ENCODE results near the gene BHLHA15.

DNA sequence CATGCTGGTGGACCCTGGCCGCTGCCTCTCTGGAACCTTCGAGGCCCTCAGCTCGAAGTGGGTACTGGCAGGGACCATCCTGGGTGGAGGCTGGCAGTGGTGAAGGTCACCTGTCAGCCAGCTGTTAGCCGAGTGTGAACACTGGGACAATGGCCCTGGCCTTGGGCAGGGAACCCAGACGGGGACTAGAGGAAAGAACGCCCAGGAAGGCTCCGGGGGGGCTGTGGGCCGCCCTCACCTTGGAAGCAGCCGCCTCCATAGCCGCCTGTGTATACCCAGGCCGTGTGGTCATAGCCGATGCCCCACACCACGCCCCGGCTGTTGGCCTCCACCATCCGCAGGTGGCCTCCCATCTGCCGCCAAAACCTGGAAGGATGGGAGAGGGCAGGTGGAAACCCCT, 17.6 kb downstream of the BHLHA15 start:
- TF ChIP-seq EP300 (IDR thresholded peaks at IDR 0.05; ENCODE audit: low read depth in 2 of 2, low read length in 2 of 2) (no peak), EP300 (CRISPR knock-in tag; IDR thresholded peaks at IDR 0.05; ENCODE audit: borderline replicate concordance) (no peak), MEIS2 (CRISPR knock-in tag; IDR thresholded peaks at IDR 0.05) (no peak), SMARCC2 (IDR thresholded peaks at IDR 0.05) (no peak), KDM1A (CRISPR knock-in tag; IDR thresholded peaks at IDR 0.05) (no peak)
- TF ChIP-seq, protein P1, sequence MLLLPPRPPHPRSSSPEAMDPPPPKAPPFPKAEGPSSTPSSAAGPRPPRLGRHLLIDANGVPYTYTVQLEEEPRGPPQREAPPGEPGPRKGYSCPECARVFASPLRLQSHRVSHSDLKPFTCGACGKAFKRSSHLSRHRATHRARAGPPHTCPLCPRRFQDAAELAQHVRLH (CRISPR knock-in tag; IDR thresholded peaks at IDR 0.05; ENCODE audit: borderline replicate concordance, low read depth) = no peak
- TF ChIP-seq, protein P2, sequence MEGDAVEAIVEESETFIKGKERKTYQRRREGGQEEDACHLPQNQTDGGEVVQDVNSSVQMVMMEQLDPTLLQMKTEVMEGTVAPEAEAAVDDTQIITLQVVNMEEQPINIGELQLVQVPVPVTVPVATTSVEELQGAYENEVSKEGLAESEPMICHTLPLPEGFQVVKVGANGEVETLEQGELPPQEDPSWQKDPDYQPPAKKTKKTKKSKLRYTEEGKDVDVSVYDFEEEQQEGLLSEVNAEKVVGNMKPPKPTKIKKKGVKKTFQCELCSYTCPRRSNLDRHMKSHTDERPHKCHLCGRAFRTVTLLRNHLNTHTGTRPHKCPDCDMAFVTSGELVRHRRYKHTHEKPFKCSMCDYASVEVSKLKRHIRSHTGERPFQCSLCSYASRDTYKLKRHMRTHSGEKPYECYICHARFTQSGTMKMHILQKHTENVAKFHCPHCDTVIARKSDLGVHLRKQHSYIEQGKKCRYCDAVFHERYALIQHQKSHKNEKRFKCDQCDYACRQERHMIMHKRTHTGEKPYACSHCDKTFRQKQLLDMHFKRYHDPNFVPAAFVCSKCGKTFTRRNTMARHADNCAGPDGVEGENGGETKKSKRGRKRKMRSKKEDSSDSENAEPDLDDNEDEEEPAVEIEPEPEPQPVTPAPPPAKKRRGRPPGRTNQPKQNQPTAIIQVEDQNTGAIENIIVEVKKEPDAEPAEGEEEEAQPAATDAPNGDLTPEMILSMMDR (CRISPR knock-in tag; IDR thresholded peaks at IDR 0.05) = no peak
- TF ChIP-seq, protein P3, sequence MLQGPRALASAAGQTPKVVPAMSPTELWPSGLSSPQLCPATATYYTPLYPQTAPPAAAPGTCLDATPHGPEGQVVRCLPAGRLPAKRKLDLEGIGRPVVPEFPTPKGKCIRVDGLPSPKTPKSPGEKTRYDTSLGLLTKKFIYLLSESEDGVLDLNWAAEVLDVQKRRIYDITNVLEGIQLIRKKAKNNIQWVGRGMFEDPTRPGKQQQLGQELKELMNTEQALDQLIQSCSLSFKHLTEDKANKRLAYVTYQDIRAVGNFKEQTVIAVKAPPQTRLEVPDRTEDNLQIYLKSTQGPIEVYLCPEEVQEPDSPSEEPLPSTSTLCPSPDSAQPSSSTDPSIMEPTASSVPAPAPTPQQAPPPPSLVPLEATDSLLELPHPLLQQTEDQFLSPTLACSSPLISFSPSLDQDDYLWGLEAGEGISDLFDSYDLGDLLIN (CRISPR knock-in tag; IDR thresholded peaks at IDR 0.05; ENCODE audit: borderline replicate concordance) = no peak
- TF ChIP-seq, protein P4, sequence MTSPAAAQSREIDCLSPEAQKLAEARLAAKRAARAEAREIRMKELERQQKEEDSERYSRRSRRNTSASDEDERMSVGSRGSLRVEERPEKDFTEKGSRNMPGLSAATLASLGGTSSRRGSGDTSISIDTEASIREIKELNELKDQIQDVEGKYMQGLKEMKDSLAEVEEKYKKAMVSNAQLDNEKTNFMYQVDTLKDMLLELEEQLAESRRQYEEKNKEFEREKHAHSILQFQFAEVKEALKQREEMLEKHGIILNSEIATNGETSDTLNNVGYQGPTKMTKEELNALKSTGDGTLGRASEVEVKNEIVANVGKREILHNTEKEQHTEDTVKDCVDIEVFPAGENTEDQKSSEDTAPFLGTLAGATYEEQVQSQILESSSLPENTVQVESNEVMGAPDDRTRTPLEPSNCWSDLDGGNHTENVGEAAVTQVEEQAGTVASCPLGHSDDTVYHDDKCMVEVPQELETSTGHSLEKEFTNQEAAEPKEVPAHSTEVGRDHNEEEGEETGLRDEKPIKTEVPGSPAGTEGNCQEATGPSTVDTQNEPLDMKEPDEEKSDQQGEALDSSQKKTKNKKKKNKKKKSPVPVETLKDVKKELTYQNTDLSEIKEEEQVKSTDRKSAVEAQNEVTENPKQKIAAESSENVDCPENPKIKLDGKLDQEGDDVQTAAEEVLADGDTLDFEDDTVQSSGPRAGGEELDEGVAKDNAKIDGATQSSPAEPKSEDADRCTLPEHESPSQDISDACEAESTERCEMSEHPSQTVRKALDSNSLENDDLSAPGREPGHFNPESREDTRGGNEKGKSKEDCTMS (CRISPR knock-in tag; conservative IDR thresholded peaks at IDR 0.05) = no peak

Data from HepG2 (cell line).